HEK293T (cell line): ENCODE data around the gene RNASE2.
"Not testable (repeated sequence)": the region's sequence is repeated elsewhere in the genome, so short reads cannot be mapped to it uniquely, and the experiment has no call there.

Experiments
- ARNT ChIP-seq: fragments of 450-650 bp; IDR thresholded peaks from 2 replicates; pipeline ENCODE4 v1.6.1; 2017; ENCODE audit warnings: mild to moderate bottlenecking
- BHLHE40 ChIP-seq: fragments of 450-650 bp; IDR thresholded peaks from 2 replicates; pipeline ENCODE4 v1.6.1; 2016; ENCODE audit warnings: mild to moderate bottlenecking, moderate library complexity, borderline replicate concordance
- ELF4 ChIP-seq: fragments of 450-650 bp; IDR thresholded peaks from 2 replicates; pipeline ENCODE4 v1.6.1; 2017; ENCODE audit warnings: antibody characterized with exemption
- FOXM1 ChIP-seq: fragments of 450-650 bp; IDR thresholded peaks from 2 replicates; pipeline ENCODE4 v1.6.1; 2017; ENCODE audit warnings: mild to moderate bottlenecking, borderline replicate concordance
- SP1 ChIP-seq: fragments of 450-650 bp; IDR thresholded peaks from 2 replicates; pipeline ENCODE4 v1.6.1; 2017
- TARDBP ChIP-seq: fragments of 450-650 bp; IDR thresholded peaks from 2 replicates; pipeline ENCODE4 v1.6.1; 2016

- TF ChIP-seq ARNT, ELF4, BHLHE40, FOXM1, SP1, TARDBP: not testable (repeated sequence)
These were observed 8.6 kb upstream of the RNASE2 start for GRCh38 chr14:20946707-20947106.
